Osteoblast (primary cell): ENCODE measurements around the gene PHACTR4. TPM values are rescaled to one million over a fixed set of nuclear protein-coding genes. Genes with fewer than 3 reads are reported as not detected.
A peak's percentile ranks its signal among the peaks of the same experiment; 100 is the strongest.
"Not testable (repeated sequence)": the region's sequence is repeated elsewhere in the genome, so short reads cannot be mapped to it uniquely, and the experiment has no call there.

ENCODE experiments used
- DNase-seq: peaks from one replicate; pipeline ENCODE4 v3.0.0; 2011; ENCODE audit warnings: low spot score, mixed read lengths; ENCODE audit not compliant: insufficient read length; ENCODE audit errors: missing footprints
- H2AFZ ChIP-seq: 2 replicates; pipeline ENCODE4 v1.6.0; 2011; ENCODE audit warnings: mild to moderate bottlenecking, low read length
- H3K27ac ChIP-seq: 2 replicates; pipeline ENCODE4 v1.5.1; 2011; ENCODE audit warnings: mild to moderate bottlenecking, low read depth, low read length, moderate library complexity
- H3K27me3 ChIP-seq: 2 replicates; pipeline ENCODE4 v1.6.0; 2012; ENCODE audit warnings: mild to moderate bottlenecking, control low read depth, inconsistent platforms, low read length, moderate library complexity; ENCODE audit not compliant: insufficient read depth
- H3K36me3 ChIP-seq: 2 replicates; pipeline ENCODE4 v1.5.1; 2011; ENCODE audit warnings: mild to moderate bottlenecking, low read length, control low read depth, moderate library complexity; ENCODE audit not compliant: insufficient read depth
- H3K4me1 ChIP-seq: 2 replicates; pipeline ENCODE4 v1.5.1; 2011; ENCODE audit warnings: mild to moderate bottlenecking, low read length, control low read depth, moderate library complexity; ENCODE audit not compliant: insufficient read depth
- H3K4me2 ChIP-seq: 2 replicates; pipeline ENCODE4 v1.6.0; 2011; ENCODE audit warnings: mild to moderate bottlenecking, low read length; ENCODE audit not compliant: insufficient read depth
- H3K4me3 ChIP-seq: fragments of 200-600 bp; sonication (generic); 3 replicates; pipeline ENCODE4 v1.5.1; 2012; ENCODE audit warnings: mild to moderate bottlenecking, low read length, inconsistent platforms; ENCODE audit not compliant: insufficient read depth
- H3K79me2 ChIP-seq: 2 replicates; pipeline ENCODE4 v1.6.0; 2012; ENCODE audit warnings: mild to moderate bottlenecking, low read length, control low read depth, inconsistent platforms; ENCODE audit not compliant: insufficient read depth
- H3K9me3 ChIP-seq: 2 replicates; pipeline ENCODE4 v1.5.1; 2011; ENCODE audit warnings: low read depth, low read length, control low read depth
- H4K20me1 ChIP-seq: 2 replicates; pipeline ENCODE4 v1.6.0; 2012; ENCODE audit warnings: mild to moderate bottlenecking, low read length, control low read depth; ENCODE audit not compliant: insufficient read depth
- total RNA-seq: library from RNA; depleted of rRNA; stranded (reverse); fragments of >200 nt; gene quantifications from 2 replicates; pipeline ENCODE4 v1.2.3, GENCODE V29; 2012
- TF ChIP-seq, protein P1 (sequence below): IDR thresholded peaks from 2 replicates; pipeline ENCODE4 v1.5.1; 2011; ENCODE audit warnings: mild to moderate bottlenecking, low read depth, low read length, moderate library complexity; ENCODE audit errors: extremely low read depth

The PHACTR4 gene
- total RNA-seq, 1 donor, result 12.7 TPM

DNA sequence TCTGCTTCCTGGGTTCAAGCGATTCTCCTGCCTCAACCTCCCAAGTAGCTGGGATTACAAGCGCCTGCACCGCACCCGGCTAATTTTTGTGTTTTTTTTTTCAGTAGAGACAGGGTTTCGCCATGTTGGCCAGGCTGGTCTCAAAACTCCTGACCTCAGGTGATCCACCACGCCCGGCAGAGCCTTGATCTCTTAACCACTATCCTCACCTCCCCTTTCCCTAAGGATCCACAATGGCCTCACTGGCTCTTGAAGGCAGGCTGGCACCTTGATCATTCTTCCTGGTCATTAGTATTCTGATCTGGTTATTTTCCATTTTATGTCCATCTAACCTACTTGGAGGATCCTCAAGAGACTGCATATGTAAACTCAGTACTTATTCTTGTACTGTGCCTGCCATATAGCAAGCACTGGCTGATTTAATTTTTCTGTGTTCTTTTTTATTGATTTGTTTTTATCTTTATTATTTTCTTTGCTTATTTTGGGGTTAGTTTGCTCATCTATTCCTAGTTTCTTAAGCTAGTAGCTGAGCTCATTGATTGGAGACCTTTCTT, 142.6 kb downstream of the PHACTR4 start:
- peaks cover 48% of the 10 kb centered on the region for H4K20me1 ChIP-seq
- no peak for DNase-seq
- H3K36me3 ChIP-seq, result peaks cover 55% of the 10 kb centered on the region
- H3K4me2 ChIP-seq, result no peak overlapping the region
- H3K4me3 ChIP-seq, result no peak overlapping the region
- H3K27ac ChIP-seq, result no peak overlapping the region
- no peak overlapping the region for H2AFZ ChIP-seq
- TF ChIP-seq, protein P1, sequence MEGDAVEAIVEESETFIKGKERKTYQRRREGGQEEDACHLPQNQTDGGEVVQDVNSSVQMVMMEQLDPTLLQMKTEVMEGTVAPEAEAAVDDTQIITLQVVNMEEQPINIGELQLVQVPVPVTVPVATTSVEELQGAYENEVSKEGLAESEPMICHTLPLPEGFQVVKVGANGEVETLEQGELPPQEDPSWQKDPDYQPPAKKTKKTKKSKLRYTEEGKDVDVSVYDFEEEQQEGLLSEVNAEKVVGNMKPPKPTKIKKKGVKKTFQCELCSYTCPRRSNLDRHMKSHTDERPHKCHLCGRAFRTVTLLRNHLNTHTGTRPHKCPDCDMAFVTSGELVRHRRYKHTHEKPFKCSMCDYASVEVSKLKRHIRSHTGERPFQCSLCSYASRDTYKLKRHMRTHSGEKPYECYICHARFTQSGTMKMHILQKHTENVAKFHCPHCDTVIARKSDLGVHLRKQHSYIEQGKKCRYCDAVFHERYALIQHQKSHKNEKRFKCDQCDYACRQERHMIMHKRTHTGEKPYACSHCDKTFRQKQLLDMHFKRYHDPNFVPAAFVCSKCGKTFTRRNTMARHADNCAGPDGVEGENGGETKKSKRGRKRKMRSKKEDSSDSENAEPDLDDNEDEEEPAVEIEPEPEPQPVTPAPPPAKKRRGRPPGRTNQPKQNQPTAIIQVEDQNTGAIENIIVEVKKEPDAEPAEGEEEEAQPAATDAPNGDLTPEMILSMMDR, result no peak
- H3K9me3 ChIP-seq, result no peaks in the 10 kb centered on the region
- peaks cover 33% of the 10 kb centered on the region for H3K4me1 ChIP-seq
- peaks cover 19% of the 10 kb centered on the region for H3K79me2 ChIP-seq
- H3K27me3 ChIP-seq, result no peaks in the 10 kb centered on the region

DNA sequence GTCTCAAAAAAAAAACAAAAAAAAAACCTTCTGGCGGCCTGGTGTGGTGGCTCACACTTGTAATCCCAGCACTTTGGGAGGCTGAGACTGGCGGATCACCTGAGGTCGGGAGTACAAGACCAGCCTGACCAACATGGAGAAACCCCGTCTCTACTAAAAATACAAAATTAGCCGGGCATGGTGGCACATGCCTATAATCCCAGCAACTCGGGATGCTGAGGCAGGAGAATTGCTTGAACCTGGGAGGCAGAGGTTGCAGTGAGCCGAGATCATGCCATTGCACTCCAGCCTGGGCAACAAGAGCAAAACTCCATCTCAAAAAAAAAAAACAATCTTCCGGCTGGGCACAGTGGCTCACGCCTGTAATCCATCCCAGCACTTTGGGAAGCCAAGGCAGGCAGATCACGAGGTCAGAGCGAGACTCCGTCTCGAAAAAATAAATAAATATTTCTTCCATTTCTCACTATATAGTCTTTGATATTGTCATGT, 144.9 kb downstream of the PHACTR4 start:
- Histone ChIP-seq H3K4me1 (peaks cover 31% of the 10 kb centered on the region), H4K20me1 (peaks cover 48% of the 10 kb centered on the region), H3K36me3 (peaks cover 31% of the 10 kb centered on the region), H3K79me2 (peaks cover 13% of the 10 kb centered on the region)
- not testable (repeated sequence) for H3K4me2 ChIP-seq, DNase-seq, H3K27ac ChIP-seq, H3K4me3 ChIP-seq, H3K27me3 ChIP-seq, H3K9me3 ChIP-seq, H2AFZ ChIP-seq

DNA sequence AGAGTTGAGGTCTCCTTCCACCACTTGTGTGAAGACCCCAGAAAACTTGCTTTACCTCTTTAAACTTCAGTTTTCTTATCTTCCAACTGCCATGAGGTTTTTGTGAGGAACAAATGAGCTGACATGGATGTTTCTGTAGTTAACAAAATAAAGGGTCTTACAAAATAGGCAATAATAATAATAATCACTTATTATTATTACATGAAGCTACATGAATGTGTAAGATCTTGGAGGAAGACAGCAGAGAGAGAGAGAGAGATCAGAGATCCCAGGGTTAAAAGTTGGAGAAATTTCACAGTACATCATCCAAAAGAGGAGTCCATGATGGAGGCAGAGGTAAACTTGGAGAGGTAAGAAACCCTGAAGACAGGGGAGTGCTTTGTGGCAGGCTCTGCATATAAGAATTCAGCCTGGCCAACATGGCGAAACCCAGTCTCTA, 147.0 kb downstream of the PHACTR4 start:
- no peak overlapping the region for H3K27ac ChIP-seq
- H3K36me3 ChIP-seq, result peaks cover 14% of the 10 kb centered on the region
- H3K4me2 ChIP-seq, result no peak overlapping the region
- H4K20me1 ChIP-seq, result peaks cover 31% of the 10 kb centered on the region
- DNase-seq, result no peak
- H3K4me3 ChIP-seq, result no peak overlapping the region
- no peaks in the 10 kb centered on the region for H3K27me3 ChIP-seq
- peaks cover 26% of the 10 kb centered on the region for H3K79me2 ChIP-seq
- TF ChIP-seq, protein P1, result no peak
- H3K4me1 ChIP-seq, result peaks cover 18% of the 10 kb centered on the region
- no peak overlapping the region for H2AFZ ChIP-seq
- no peaks in the 10 kb centered on the region for H3K9me3 ChIP-seq

DNA sequence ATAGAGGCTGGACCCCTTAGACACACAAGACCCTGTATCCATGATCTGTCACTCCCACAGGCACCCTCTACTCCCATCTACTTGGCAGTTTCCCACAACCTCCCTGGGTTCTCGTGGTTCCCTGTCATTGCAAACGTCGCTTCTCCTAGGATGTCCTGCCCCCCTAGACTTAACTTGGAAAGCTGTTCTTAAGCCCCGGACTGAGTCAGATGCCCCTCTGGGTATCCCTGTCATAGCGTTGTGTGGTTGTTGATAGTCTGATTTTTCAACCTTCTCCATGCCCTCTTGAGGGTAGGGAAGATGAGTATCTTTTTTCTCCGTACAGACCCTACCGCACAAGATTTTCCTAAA, 148.1 kb downstream of the PHACTR4 start:
- peaks cover 6% of the 10 kb centered on the region for H3K36me3 ChIP-seq

More for the DNA sequence above, 148.1 kb downstream of the PHACTR4 start:
- peaks cover 18% of the 10 kb centered on the region for H3K4me1 ChIP-seq
- H3K27me3 ChIP-seq, result no peaks in the 10 kb centered on the region
- peak; percentile 80 for DNase-seq
- H3K4me2 ChIP-seq, result peak overlapping the region; percentile 87
- TF ChIP-seq, protein P1, result no peak
- no peak overlapping the region for H2AFZ ChIP-seq
- H4K20me1 ChIP-seq, result peaks cover 23% of the 10 kb centered on the region
- H3K4me3 ChIP-seq, result peak overlapping the region; percentile 76
- H3K9me3 ChIP-seq, result no peaks in the 10 kb centered on the region
- H3K27ac ChIP-seq, result peak overlapping the region; percentile 44
- peaks cover 36% of the 10 kb centered on the region for H3K79me2 ChIP-seq
